ENCODE results near the gene PDZK1IP1.

- TF ChIP-seq, protein P1, sequence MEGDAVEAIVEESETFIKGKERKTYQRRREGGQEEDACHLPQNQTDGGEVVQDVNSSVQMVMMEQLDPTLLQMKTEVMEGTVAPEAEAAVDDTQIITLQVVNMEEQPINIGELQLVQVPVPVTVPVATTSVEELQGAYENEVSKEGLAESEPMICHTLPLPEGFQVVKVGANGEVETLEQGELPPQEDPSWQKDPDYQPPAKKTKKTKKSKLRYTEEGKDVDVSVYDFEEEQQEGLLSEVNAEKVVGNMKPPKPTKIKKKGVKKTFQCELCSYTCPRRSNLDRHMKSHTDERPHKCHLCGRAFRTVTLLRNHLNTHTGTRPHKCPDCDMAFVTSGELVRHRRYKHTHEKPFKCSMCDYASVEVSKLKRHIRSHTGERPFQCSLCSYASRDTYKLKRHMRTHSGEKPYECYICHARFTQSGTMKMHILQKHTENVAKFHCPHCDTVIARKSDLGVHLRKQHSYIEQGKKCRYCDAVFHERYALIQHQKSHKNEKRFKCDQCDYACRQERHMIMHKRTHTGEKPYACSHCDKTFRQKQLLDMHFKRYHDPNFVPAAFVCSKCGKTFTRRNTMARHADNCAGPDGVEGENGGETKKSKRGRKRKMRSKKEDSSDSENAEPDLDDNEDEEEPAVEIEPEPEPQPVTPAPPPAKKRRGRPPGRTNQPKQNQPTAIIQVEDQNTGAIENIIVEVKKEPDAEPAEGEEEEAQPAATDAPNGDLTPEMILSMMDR (IDR thresholded peaks at IDR 0.05; ENCODE audit: poor library complexity, severe bottlenecking) = no peak
- TF ChIP-seq TAF1 (IDR thresholded peaks at IDR 0.05; ENCODE audit: low read depth) = no peak
- TF ChIP-seq EZH2 (IDR thresholded peaks at IDR 0.05; ENCODE audit: borderline replicate concordance, insufficient read depth, low read length, poor library complexity, severe bottlenecking) = no peak
- TF ChIP-seq MXI1 (conservative IDR thresholded peaks at IDR 0.05; ENCODE audit: poor library complexity, severe bottlenecking) = no peak
- TF ChIP-seq RAD21 (conservative IDR thresholded peaks at IDR 0.05) = no peak
- TF ChIP-seq POLR2AphosphoS5 (IDR thresholded peaks at IDR 0.05) = no peak
- TF ChIP-seq, protein P2, sequence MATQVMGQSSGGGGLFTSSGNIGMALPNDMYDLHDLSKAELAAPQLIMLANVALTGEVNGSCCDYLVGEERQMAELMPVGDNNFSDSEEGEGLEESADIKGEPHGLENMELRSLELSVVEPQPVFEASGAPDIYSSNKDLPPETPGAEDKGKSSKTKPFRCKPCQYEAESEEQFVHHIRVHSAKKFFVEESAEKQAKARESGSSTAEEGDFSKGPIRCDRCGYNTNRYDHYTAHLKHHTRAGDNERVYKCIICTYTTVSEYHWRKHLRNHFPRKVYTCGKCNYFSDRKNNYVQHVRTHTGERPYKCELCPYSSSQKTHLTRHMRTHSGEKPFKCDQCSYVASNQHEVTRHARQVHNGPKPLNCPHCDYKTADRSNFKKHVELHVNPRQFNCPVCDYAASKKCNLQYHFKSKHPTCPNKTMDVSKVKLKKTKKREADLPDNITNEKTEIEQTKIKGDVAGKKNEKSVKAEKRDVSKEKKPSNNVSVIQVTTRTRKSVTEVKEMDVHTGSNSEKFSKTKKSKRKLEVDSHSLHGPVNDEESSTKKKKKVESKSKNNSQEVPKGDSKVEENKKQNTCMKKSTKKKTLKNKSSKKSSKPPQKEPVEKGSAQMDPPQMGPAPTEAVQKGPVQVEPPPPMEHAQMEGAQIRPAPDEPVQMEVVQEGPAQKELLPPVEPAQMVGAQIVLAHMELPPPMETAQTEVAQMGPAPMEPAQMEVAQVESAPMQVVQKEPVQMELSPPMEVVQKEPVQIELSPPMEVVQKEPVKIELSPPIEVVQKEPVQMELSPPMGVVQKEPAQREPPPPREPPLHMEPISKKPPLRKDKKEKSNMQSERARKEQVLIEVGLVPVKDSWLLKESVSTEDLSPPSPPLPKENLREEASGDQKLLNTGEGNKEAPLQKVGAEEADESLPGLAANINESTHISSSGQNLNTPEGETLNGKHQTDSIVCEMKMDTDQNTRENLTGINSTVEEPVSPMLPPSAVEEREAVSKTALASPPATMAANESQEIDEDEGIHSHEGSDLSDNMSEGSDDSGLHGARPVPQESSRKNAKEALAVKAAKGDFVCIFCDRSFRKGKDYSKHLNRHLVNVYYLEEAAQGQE (IDR thresholded peaks at IDR 0.05; ENCODE audit: borderline replicate concordance) = no peak
Observed at GRCh38 chr1:47223174-47223920, 33.5 kb upstream of the PDZK1IP1 start.

Data from neural cell (in vitro differentiated cells).